ENCODE results near the gene AHNAK2. TPM values are rescaled to one million over a fixed set of nuclear protein-coding genes. Genes with fewer than 3 reads are reported as not detected.

AHNAK2 gene
- total and polyA plus RNA-seq, 9 donors = 0.94 to 24.6 (median 3.9) TPM

- H3K27me3 ChIP-seq = no peaks in the 10 kb centered on the region
- H3K4me1 ChIP-seq (ENCODE audit: insufficient read depth) = peaks cover 37% of the 10 kb centered on the region
- no peaks in the 10 kb centered on the region for H3K9me3 ChIP-seq
- no peaks in the 10 kb centered on the region for H3K36me3 ChIP-seq
- 91 to 94% (median 94%) methylated on average over 12 of the region's 12 CpGs for WGBS, 3 donors
- peak in 4 of 5 donors; percentile 18 to 41 (median 37) for DNase-seq
- TF ChIP-seq, protein P1, sequence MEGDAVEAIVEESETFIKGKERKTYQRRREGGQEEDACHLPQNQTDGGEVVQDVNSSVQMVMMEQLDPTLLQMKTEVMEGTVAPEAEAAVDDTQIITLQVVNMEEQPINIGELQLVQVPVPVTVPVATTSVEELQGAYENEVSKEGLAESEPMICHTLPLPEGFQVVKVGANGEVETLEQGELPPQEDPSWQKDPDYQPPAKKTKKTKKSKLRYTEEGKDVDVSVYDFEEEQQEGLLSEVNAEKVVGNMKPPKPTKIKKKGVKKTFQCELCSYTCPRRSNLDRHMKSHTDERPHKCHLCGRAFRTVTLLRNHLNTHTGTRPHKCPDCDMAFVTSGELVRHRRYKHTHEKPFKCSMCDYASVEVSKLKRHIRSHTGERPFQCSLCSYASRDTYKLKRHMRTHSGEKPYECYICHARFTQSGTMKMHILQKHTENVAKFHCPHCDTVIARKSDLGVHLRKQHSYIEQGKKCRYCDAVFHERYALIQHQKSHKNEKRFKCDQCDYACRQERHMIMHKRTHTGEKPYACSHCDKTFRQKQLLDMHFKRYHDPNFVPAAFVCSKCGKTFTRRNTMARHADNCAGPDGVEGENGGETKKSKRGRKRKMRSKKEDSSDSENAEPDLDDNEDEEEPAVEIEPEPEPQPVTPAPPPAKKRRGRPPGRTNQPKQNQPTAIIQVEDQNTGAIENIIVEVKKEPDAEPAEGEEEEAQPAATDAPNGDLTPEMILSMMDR (IDR thresholded peaks at IDR 0.05) = no peak
- no peak for TF ChIP-seq POLR2A (IDR thresholded peaks at IDR 0.05)
- TF ChIP-seq EP300 (IDR thresholded peaks at IDR 0.05) = no peak
- no peak overlapping the region for H3K4me3 ChIP-seq
- intact Hi-C loops (cut with DNase I) = loop anchor here in 1 of 4 donors (10.0 kb wide), 1 partner anchor 73 kb away; no protein-coding TSS in a partner anchor
- peak overlapping the region in 1 of 2 donors; percentile 63 for H3K27ac ChIP-seq
Observed at GRCh38 chr14:104971447-104972240, 6.5 kb downstream of the AHNAK2 start.

DNA sequence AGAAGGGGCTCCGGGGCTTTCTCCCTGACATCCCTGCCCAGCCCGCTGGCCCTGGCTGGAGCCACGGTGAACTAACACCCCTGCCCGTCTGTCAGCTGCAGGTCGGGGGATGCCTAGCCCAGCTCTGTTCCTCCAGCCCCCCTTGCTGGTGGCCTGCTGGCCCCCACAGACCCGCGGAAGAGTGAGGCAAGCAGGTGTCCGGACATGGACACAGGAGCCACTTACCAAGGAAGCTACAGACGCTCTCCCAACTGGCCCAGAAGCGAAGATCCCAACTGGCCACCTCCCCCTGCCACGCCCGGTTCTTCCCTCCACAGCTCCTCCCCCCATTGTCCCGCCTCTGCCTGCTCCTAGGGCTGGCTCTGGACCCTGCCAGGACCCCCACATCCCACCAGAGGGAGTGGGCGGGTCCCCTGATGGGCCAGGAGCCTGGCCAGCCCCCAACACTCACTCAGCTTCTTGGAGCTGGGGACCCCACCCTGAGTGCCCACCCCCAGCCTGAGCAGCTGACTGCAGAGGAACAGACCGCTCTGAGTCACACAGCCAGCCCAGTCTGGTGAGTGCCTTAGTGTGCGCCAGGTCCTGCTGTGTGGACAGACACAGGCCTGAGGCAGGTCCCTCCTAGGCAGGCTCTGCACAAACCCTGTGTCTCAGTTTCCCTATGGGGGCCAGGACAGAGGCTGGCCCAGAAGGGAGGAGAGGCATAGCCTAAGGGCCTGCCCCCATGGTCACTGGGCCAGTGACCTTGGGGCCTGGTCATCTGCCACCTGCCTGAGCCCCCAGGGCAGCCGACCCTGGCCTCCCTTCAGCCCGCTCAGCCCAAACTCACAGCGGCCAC lies 7.7 kb downstream of the AHNAK2 start:
- H3K36me3 ChIP-seq = no peaks in the 10 kb centered on the region
- TF ChIP-seq, protein P1 (IDR thresholded peaks at IDR 0.05) = no peak
- TF ChIP-seq POLR2A (IDR thresholded peaks at IDR 0.05) = no peak
- no peak for TF ChIP-seq EP300 (IDR thresholded peaks at IDR 0.05)
- no peak overlapping the region for H3K27ac ChIP-seq
- H3K4me3 ChIP-seq = peak overlapping the region; percentile 40
- DNase-seq = peak in 4 of 5 donors; percentile 37 to 65 (median 46)
- intact Hi-C loops (cut with DNase I) = loop anchor here in 1 of 4 donors (10.0 kb wide), 1 partner anchor 74 kb away; no protein-coding TSS in a partner anchor
- no peaks in the 10 kb centered on the region for H3K9me3 ChIP-seq
- 60 to 78% (median 75%) methylated on average over 16 to 19 of the region's 19 CpGs for WGBS, 3 donors
- no peaks in the 10 kb centered on the region for H3K27me3 ChIP-seq
- peaks cover 35% of the 10 kb centered on the region for H3K4me1 ChIP-seq (ENCODE audit: insufficient read depth)

DNA sequence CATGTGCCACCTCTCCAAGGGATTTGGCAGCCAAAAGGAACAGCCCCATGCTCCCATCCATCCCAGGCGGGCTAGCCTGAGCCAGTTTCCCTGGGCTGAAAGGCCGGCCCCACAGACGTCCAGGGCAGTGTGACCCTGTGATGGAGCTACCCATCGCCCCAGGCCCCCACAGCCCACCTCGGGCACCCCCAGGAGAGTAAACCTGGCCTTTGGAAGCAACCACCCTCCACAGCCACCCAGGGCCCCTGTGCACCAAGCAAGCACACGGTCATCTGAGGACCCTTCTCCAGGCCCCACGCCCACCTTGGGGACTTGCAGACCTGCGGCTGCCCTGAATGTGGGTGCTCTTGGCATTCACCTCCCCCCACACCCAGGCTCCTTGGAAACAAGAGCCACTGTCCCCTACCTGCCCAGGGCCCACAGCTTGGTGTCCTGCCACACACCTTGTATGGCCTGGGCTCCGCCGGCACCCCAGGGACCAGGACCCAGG lies 8.4 kb downstream of the AHNAK2 start:
- intact Hi-C loops (cut with DNase I) = loop anchor here in 1 of 4 donors (10.0 kb wide), 1 partner anchor 75 kb away; no protein-coding TSS in a partner anchor

More for the DNA sequence above, 8.4 kb downstream of the AHNAK2 start:
- no peak overlapping the region for H3K27ac ChIP-seq
- H3K36me3 ChIP-seq = no peaks in the 10 kb centered on the region
- TF ChIP-seq POLR2A (IDR thresholded peaks at IDR 0.05) = no peak
- TF ChIP-seq EP300 (IDR thresholded peaks at IDR 0.05) = no peak
- TF ChIP-seq, protein P1 (IDR thresholded peaks at IDR 0.05) = no peak
- DNase-seq = peak in 1 of 5 donors; percentile 37
- peaks cover 31% of the 10 kb centered on the region for H3K4me1 ChIP-seq (ENCODE audit: insufficient read depth)
- 78 to 87% (median 82%) methylated on average over 6 to 10 of the region's 10 CpGs for WGBS, 3 donors
- no peaks in the 10 kb centered on the region for H3K27me3 ChIP-seq
- H3K9me3 ChIP-seq = no peaks in the 10 kb centered on the region
- H3K4me3 ChIP-seq = peak overlapping the region; percentile 40

Measured in ovary (tissue), 9 donors.